ENCODE data around the gene ZNF385B.

The ZNF385B gene

DNA sequence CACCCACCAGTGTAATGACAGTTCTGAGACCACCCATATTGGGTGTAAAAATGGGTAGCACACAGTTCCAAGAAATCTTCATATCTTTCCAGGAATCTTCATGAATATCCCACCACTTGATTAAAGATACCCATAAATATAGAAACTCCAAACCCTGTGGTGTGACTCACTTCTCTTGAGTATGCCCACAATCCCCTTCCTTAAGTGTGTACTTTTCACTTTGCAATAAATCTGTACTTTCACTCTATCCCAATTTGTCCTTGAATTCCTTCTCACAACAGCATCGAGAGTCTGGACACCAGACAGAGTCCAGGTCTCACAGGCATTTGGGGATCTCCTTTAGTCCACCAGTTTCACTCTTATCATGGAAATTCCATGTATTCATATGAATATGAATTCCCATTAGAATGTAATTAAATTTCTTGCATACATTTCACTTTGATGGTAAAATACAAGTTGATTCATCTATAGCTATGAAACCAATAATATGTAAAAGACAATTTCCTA is 309.8 kb downstream of the ZNF385B start:
- DNase-seq (ENCODE audit: low read depth), result no peak

DNA sequence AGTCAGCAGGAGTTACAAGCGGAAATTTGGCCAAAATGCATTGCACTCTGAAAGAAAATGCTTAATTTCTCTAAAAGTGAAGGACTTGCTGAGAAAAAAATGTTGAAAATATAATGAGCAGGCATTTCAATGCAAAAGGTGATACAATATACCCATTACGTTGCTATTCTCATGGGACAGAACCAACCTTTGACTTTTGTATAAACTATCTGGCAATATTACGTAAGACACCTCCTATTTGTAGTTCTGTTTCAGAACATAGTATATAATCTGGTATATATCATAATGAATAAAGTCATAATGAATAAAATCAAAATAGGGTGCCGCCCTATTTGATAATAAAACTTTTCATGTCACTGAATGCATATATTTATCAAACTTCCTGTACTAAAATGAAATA is 310.6 kb downstream of the ZNF385B start:
- DNase-seq (ENCODE audit: low read depth), result no peak

DNA sequence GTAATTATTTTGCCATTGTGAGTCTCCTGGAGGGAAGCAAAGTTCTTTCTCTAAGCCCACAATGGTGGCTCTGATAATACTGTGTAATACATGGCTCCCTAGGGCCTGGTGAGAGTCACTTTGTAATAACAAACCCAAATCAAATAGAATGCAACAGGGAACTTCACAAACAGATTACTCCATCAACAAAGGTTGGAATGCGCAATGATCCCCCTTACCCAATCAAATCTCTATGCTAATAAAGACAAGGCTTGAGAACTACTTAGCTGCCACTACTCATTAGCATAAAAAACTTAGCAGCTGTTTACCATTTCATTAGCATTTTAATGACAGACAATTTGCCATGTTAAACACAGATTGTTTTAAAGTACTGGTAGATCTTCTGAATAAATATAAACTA is 311.2 kb downstream of the ZNF385B start:
- no peak for DNase-seq (ENCODE audit: low read depth)

DNA sequence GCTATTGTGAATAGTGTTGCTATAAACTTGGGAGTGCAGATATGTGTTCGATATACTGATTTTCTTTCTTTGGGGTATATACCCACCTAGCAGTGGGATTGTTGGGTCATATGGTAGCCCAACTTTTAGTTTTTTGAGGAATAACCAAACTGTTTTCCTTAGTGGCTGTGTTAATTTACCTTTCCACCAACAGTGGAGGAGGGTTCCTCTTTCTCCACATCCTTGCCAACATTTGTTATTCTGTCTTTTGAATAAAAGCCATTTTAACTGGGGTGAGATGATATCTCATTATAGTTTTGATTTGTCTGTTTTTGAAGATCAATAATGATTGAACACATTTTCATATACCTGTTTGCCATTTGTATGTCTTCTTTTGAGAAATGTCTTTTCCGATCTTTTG is 314.8 kb downstream of the ZNF385B start:
- no peak for DNase-seq (ENCODE audit: low read depth)

DNA sequence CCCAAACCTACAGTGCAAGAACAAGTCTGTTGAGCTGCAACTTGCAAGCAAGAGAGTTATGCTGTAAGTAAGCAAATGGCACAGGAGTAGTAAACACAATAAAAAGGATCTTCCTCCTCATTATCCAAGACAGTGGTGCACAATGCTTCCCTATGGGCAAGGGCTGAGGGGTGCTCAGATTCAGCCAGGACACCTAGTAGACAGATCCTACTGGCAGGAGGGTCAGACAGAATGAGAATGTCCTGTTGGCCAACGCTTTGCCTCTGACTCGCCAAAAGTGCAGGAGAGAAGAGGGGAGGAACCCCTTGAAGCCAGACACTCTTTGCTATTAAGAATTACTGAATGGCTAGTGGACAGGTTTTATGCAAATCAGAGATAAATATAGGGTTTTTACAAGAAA is 316.4 kb downstream of the ZNF385B start:
- DNase-seq (ENCODE audit: low read depth), result no peak

DNA sequence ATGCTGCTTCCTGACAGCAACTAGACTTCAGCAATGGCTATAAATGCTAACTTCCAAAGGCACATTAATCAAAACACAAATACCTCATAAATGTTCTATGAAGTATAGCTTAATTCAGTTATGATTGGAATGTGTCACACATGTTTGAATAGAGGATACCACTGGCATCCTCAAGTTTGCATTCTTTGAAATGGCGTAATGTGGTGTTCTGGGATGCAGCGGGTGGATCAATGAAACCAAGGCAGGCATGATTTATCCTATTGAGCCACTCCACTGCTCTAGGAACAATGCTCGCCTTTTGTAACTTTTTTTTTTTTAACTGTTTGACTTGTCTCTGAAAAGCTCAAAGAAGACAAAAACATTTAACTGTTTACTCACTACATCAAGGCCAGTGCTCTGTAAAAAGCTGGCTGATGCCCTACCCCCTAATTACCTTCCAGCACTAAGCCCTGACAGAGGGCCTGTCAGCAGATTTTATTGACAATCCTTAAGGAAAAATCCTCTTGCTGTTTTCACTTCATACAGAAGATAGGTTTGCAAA is 318.0 kb downstream of the ZNF385B start:
- DNase-seq (ENCODE audit: low read depth), result no peak

DNA sequence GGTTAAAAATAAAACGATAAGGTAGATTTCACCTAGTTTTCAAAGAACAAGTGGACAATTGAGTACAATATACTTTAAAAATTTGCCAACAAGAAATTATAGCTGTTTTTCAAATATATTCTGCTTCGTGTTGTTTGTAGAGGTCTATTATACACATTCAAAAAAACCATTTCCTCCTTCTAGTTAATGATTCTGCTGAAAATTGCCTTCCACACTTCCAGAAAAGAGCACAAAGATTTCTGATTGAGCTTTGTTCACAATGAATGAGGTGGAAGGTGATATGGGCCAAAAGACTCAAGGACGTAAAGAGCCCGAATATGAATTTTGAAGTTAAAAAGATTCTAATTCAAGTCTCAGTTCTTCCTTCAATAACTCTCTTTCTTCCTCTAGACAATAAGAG is 319.8 kb downstream of the ZNF385B start:
- DNase-seq (ENCODE audit: low read depth), result no peak

DNA sequence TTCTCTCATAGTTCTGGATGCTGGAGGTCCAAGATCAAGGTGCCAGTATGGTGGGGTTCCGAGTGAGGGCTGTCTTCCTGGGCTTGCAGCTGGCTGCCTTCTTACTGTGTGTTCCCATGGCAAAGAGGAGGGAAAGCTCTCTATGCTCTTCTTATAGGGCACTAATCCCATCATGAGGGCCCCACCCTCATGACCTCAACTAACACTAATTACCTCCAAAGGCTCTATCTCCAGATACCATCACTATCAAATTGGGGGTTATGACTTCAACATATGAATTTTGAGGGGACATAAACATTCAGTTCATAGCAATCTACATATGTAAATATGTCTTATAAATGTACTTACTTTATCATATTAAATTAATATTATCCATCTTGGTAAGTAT is 322.3 kb downstream of the ZNF385B start:
- no peak for DNase-seq (ENCODE audit: low read depth)

DNA sequence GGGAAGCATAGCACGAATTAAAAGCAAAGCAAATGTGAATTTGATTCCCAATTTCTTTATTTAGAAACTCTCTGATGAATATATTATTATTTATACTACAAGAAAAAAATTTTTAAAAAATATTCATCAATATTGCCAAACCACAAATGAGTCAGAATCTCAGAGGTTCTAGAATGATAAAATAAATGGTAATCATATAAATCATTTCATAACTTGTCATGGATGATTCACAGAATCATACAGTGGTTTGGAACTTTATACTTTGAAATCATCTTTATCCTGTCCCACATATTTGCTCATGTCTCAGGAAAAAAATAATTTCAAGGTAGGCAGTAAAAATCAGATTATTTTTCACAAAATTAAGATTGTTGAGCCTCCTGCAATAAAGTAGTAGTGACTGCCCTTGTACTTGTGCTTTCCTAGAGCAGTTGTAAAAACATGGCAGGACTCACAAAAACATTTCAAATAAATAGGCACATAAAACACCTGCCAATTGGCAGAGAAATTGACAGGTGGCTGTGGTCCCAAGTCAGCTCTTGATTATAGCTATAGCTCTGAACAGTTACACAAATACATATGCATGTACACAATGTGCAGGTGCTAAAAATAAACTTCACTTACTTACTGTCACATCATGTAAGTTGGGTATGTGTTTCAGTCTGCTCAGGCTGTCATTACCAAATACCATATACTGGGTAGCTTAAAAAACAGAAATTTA is 322.8 kb downstream of the ZNF385B start:
- no peak for DNase-seq (ENCODE audit: low read depth)

DNA sequence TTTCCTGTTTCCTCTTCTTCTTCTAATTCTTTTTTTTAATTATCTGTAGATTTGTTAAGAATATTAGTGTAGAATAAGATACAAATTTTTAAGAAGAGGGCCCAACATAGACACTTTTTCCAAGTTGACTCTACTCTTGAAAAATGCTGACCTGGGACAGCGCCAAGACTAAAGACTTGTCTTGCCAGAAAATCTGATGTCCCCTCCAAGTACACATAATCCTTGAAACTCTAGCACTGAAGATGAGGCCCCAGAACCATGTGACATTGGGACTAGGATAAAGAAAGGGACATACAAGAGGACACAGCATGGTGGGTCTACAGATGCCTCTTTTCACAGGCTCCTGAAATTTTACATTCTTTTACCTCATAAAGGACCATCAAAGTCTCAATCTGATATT is 325.2 kb downstream of the ZNF385B start:
- DNase-seq (ENCODE audit: low read depth), result no peak

DNA sequence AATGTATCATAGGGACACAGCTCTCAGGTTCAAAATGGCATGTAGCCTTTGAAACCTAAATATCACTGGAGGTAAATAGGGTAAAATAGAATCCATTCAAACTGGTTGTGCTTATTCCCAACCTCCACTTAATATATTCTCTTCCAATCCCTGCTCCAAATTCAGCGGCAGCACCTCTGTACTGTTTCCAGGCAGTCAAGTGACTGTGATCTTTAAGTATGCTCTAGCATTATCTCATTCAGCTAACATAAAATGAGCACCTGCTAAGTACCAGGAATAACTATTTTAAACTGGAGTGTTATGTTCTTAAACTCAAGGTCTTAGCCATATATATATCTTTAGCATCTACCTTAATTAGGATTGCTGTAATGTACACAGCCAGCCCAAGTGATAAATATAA is 327.5 kb downstream of the ZNF385B start:
- DNase-seq (ENCODE audit: low read depth), result no peak

DNA sequence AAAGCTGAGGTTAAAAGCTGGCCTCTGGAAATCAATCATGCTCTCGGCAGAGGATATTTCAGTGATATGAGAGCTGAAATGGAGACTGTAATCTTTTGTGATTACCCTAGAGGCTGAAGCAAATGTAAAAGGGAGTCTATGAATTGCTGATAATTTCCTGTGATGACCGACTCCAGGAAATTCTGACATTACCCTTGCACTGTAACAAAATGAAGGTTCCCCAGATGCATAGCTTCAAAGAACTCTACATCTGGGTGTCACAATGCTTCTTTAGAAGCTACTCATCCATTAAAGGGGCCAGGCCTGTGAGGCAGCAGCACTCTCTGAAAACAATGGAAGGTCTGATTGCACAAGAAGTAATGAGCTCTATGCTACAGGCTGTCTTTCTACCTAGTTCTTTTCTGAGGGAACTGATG is 328.5 kb downstream of the ZNF385B start:
- DNase-seq (ENCODE audit: low read depth), result no peak

DNA sequence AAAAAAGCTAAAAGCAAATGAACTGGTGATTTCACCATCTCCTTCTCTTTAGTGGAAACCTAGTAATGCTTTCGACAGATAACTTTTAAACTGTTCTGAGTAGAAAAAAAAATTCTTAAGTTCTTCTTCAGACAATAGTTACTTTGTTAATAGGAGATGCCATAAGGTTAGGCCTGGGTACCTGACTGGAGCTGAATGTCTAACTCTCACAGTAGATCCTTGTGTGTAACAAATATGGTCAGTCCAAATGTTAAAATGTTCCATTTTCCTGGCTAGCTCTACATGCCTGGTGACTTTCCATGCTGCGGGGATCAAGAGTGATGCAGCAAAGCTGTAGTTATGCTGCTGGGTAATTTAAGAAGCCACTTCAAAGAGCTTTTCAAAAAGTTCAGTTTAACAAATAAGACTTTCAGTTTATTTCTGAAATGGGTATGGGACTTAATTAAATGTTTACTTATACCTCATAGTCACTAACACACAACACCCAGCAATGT is 332.8 kb downstream of the ZNF385B start:
- DNase-seq (ENCODE audit: low read depth), result no peak

DNA sequence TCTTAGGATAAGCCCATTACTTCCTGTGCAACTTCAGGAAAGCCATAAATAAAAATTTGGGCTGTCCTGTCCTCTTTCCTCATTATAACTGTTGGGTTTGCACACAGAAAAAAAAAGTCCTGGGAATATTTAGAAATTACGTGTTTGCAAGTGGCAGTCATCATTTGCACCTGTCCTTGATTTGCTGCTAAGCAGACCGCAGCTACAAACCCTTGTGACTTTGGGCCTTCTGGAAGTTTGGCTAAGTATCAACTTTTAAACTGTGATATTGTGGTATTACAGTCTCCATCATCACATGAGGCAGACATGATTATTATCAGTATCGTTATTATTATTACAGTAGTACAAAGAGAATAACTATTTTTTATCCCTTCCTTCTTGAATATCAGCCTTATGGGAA is 336.1 kb downstream of the ZNF385B start:
- no peak for DNase-seq (ENCODE audit: low read depth)

DNA sequence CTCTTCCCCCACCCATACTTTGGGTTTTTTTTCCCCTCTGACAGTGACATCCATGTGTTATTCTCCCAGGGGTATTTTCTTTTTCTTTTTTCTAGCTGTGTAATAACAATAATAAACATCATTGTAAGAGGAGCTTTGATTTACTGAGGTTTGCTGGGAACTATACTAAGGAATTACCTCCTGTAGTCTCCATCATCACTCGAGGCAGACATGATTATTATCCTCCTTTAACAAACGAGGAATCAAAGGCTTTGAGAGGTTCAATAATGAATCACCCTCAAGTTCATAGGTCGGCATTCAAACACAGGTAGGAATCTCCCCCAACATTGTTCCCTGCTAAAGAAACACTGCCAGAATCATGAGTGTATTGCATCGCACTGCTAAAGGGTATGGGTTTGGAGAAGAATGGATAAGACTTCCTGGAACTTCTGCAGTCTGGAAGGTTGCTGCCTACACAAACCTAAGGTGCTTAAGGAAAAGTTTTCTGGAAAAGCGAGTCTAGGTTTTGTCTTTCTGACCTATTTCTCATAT is 336.5 kb downstream of the ZNF385B start:
- DNase-seq (ENCODE audit: low read depth), result no peak

DNA sequence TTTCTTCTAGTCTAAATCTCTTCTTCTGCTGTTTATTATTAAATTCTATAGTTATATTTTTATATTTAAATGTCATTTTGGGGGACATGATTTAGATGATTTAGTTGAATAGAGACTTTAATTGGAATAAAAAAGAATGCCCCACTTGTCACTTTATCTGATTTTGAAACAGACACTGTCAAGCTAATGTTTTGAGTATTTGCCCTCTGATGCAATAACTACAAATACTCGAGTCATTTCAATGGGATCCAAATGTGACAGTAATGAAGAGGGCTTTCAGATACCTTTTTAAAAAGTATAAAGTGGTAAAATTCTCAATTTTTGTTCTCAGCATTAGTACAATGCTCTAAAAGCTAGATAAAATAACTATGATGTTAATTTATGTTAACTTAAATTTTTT is 339.5 kb downstream of the ZNF385B start:
- no peak for DNase-seq (ENCODE audit: low read depth)

DNA sequence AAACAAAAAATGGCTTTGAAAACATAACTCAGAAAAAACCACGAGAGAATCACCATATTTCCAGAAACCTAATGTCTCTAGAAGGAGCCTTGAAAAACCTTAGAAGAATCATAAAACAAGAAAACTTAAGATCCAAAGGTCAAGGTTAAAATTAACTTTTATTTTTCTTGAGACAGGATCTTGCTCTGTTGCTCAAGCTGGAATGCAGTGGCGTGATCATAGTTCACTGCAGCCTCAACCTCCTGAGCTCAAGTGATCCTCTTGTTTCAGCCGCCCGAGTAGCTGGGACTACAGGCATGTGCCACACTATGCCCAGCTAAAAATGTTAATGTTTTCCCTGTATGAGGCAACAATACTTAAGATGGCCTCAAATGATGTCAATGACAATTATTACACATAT is 342.6 kb downstream of the ZNF385B start:
- DNase-seq (ENCODE audit: low read depth), result no peak

DNA sequence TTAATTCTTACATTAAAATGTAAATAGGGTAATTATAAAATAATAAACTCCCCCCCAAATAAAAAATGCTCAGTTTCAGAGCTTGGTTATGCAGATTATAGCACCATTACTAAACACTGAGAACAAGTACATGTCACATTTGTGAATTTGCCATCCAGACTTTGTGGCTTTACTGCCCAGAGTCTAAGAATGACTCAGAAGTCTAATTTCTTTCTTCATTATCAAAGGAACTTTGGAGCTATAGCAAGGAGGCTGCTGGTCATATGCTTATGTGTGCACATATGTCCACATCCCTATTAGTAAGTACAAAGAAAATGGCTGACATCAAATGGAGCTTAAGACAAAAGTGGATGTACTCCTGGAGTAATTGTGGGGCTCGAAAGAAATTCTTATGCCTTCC is 348.2 kb downstream of the ZNF385B start:
- no peak for DNase-seq (ENCODE audit: low read depth)

DNA sequence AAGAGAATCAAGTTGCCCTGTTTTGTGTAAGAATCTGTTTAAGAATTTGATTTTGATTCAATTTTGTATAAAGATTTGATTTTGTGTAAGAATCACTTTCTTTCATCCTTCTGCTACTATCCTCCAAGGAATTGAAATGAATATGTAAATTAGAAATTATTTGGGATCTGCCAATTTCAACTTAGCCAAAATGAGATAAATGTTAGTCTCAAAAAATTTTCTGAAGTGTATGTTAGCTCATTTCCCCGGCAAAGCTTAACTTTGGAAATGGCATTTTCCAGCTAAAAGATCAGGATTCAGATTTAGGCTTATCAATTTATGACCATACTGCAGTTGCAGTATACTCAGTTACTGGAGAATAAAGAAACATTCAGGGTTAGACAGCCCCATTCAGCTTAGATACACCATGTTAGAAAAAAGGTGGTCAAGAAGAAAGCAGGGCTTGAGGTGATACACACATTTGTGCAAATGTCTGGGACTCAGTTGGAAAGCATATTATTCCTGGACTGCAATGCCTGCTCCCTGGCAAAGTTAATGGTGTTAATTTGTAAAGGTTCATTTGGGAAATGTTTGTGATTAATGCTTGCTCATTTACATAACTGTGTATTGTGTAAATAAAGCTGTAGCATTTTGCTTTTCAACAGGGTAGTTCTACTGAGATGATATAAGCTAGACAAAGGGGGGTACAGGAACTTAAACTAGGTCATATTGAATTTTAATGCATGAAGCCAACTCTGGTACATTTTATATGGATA is 349.0 kb downstream of the ZNF385B start:
- no peak for DNase-seq (ENCODE audit: low read depth)

DNA sequence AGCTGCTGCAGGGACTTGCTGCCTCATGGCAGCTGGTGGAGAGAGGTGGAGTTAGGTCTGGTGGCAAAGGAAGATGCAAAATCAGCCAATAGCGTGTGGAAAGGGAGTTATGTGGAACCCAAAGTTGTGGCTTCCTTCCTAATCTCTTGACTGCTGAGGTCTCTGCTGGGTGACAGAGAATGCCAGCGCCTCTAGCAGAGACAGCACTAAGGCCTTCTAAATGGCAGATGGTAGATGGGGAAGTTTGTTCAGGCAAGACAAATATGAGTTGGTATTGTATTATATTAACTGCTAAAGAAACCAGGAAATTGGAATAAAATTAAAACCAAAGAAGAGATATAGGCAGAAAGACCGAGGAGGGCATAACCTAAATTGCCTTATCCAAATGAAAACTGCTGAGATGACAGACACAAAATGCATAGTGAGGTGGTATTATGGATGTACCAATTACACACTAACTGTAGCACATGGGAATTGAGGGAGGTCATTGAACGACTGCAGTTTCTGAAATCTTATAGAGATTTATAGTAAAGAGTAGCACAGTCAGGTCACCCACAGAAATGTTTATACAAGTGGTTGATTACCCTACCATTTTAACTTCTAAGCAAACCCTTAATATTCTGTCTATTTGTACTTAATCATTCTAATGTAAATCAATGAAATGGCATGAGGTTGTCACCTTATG is 350.2 kb downstream of the ZNF385B start:
- no peak for DNase-seq (ENCODE audit: low read depth)

DNA sequence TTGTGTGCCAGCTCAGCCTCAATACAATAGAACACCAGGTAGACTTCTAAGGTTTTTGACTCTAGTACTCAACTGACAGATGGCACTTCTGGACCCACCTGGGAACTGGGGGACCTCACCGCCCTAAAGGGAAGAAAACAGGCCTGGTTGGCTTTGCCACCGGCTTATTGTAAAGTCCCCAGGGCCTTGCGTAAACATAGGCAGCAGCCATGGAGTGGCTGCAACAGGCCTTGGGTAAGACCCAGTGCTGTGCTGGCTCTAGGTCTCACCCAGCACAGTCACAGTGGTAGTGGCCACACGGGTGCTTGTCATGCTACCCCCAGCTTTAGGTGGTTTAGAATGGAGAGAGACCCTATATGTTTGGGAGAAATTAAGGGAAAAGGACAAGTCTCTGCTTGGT is 366.1 kb downstream of the ZNF385B start:
- DNase-seq (ENCODE audit: low read depth), result no peak

DNA sequence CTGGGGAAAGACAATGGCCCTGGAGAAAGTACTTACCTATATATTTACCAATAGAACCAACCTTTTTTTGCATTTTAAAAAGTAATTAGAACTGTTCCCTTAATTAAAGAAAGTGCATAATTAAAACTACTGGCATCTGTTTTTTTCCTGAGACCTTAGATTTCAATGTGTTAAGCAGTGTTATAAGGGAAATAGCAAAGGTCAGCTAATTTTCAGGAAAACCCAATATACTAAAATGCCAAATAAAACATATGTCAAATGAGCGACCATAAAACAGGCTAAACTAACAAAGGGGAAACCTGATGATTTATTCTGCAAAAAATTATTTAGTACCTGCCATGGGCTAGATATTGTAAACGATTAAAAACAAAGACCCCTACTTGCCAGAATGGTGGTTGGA is 372.8 kb downstream of the ZNF385B start:
- DNase-seq (ENCODE audit: low read depth), result no peak

Measured in T-helper 22 cell (primary cell).